ENCODE results near the gene PALD1.

DNA sequence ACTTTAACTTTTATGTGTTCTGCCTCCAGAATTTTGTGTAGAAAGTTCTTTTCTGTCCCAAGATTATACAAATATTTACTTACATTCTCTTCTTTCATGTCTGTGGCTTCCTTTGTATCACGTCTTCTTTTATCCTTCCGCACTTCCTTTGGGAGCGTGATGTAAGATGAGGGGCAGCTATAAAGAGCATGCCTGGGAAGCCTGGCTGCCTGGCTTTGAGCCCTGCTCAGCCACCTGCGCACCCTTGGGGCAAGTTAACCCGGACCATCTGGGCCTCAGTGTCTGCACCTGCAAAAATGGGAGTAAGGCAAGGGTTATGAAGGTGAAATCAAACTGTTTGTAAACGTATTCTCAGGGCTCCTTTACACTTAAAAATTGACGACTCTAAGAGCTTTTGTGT, 25.2 kb downstream of the PALD1 start:
- TF ChIP-seq, protein P1, sequence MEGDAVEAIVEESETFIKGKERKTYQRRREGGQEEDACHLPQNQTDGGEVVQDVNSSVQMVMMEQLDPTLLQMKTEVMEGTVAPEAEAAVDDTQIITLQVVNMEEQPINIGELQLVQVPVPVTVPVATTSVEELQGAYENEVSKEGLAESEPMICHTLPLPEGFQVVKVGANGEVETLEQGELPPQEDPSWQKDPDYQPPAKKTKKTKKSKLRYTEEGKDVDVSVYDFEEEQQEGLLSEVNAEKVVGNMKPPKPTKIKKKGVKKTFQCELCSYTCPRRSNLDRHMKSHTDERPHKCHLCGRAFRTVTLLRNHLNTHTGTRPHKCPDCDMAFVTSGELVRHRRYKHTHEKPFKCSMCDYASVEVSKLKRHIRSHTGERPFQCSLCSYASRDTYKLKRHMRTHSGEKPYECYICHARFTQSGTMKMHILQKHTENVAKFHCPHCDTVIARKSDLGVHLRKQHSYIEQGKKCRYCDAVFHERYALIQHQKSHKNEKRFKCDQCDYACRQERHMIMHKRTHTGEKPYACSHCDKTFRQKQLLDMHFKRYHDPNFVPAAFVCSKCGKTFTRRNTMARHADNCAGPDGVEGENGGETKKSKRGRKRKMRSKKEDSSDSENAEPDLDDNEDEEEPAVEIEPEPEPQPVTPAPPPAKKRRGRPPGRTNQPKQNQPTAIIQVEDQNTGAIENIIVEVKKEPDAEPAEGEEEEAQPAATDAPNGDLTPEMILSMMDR (IDR thresholded peaks at IDR 0.05): no peak
- TF ChIP-seq EP300 (IDR thresholded peaks at IDR 0.05) (no peak), POLR2A (IDR thresholded peaks at IDR 0.05) (no peak), POLR2AphosphoS5 (IDR thresholded peaks at IDR 0.05) (no peak)

Data from upper lobe of left lung (tissue), 4 donors.